K562 (cell line): Measurements from ENCODE around the gene HELT. TPM values are rescaled to one million over a fixed set of nuclear protein-coding genes. Genes with fewer than 3 reads are reported as not detected.

Experiments
- ATAC-seq: fragments of 200-7000 bp; cut with Tn5 transposase; 3 replicates; pipeline ENCODE4 v1.9.1; 2020; ENCODE audit warnings: moderate library complexity
- BruUV-seq: library from RNA; stranded (reverse); fragments of 400-500 nt; replicated peaks from 2 replicates; lab custom pipeline; 2021; lab: Mats Ljungman, UMichigan
- CTCF ChIA-PET: fragments of 300-600 bp; formaldehyde crosslinking; extraction: SDS; loops from one replicate; lab custom pipeline; 2021; ENCODE audit warnings: low intra/inter-chr PET ratio; lab: Yijun Ruan, JAX
- POLR2A ChIA-PET: fragments of 300-600, 350-650 bp; sonication (Branson Sonifier 250); formaldehyde crosslinking; extraction: SDS; loops from one replicate; lab custom pipeline; 2021; ENCODE audit warnings: antibody characterized with exemption, inconsistent platforms; lab: Yijun Ruan, JAX
- DNase-seq, 4 experiments: peaks; one replicate each; pipeline versions ENCODE4 v3.0.0 to v3.0.0-alpha.2; 2011 to 2018; ENCODE audit warnings: low spot score in 3 of 4, mixed read lengths in 3 of 4; ENCODE audit errors: extremely low read depth in 1 of 4
- FAIRE-seq: peaks from 2 replicates; lab custom pipeline; 2011; peaks lifted over from hg19 to GRCh38; lab: Jason Lieb, UNC
- H2AFZ ChIP-seq: 2 replicates; pipeline ENCODE4 v1.6.0; 2011; ENCODE audit warnings: low read depth, low read length, control low read depth, inconsistent platforms
- H3K27ac ChIP-seq: fragments of 200-600 bp; 3 replicates; pipeline ENCODE4 v1.8.0; 2011; ENCODE audit warnings: low read depth, mild to moderate bottlenecking, control low read depth, inconsistent platforms, low read length, moderate library complexity, mixed read lengths; ENCODE audit errors: extremely low read depth
- H3K27me3 ChIP-seq, 2 experiments: fragments of 300-600 bp in 1 of 2; 2 replicates in 1 of 2; 3 replicates in 1 of 2; pipeline versions ENCODE4 v1.6.0 to v1.8.0; 2011; ENCODE audit warnings: inconsistent platforms in 2 of 2, low read length in 2 of 2, mild to moderate bottlenecking in 1 of 2, mixed read lengths in 1 of 2, moderate library complexity in 1 of 2; ENCODE audit not compliant: control insufficient read depth in 2 of 2, insufficient read depth in 2 of 2
- H3K36me3 ChIP-seq: fragments of 300-600 bp; 3 replicates; pipeline ENCODE4 v1.8.0; 2011; ENCODE audit warnings: mild to moderate bottlenecking, low read length, inconsistent platforms; ENCODE audit not compliant: control insufficient read depth, insufficient read depth
- H3K4me1 ChIP-seq, 2 experiments: fragments of 200-600 bp in 1 of 2; replicated peaks in 1 of 2; 2 replicates in 1 of 2; 3 replicates in 1 of 2; pipeline versions ENCODE4 v1.5.1 to v1.8.0; 2011; ENCODE audit warnings: inconsistent platforms in 2 of 2, low read length in 2 of 2, mild to moderate bottlenecking in 1 of 2, mixed read lengths in 1 of 2, moderate library complexity in 1 of 2; ENCODE audit not compliant: control insufficient read depth in 2 of 2, insufficient read depth in 2 of 2
- H3K4me2 ChIP-seq: 2 replicates; pipeline ENCODE4 v1.6.1; 2011; ENCODE audit warnings: low read length, control low read depth, inconsistent platforms, mixed read lengths; ENCODE audit not compliant: insufficient read depth
- H3K4me3 ChIP-seq: fragments of 200-600 bp; sonication (generic), shearing (Covaris generic); 2 replicates; pipeline ENCODE4 v1.5.1; 2016; ENCODE audit warnings: control low read depth, inconsistent platforms
- H3K79me2 ChIP-seq: fragments of 200-600 bp; 3 replicates; pipeline ENCODE4 v1.8.0; 2011; ENCODE audit warnings: low read length, inconsistent platforms; ENCODE audit not compliant: control insufficient read depth, insufficient read depth
- H3K9ac ChIP-seq, 2 experiments: 2 replicates each; pipeline versions ENCODE4 v1.6.0 to v1.6.1; 2011; ENCODE audit warnings: low read depth in 2 of 2, low read length in 2 of 2, control low read depth in 1 of 2, inconsistent platforms in 1 of 2, mild to moderate bottlenecking in 1 of 2, mixed read lengths in 1 of 2; ENCODE audit not compliant: insufficient read depth in 1 of 2
- H3K9me1 ChIP-seq: one replicate; pipeline ENCODE4 v1.6.0; 2011; ENCODE audit warnings: inconsistent platforms, mild to moderate bottlenecking, low read length, moderate library complexity; ENCODE audit not compliant: control insufficient read depth, insufficient read depth
- H3K9me3 ChIP-seq: replicated peaks from 2 replicates; pipeline ENCODE4 v1.5.1; 2011; ENCODE audit warnings: low read depth, low read length, inconsistent platforms; ENCODE audit not compliant: control insufficient read depth, insufficient read depth
- H4K20me1 ChIP-seq: replicated peaks from 2 replicates; pipeline ENCODE4 v1.6.1; 2011; ENCODE audit warnings: low read length, inconsistent platforms, mixed read lengths; ENCODE audit not compliant: control insufficient read depth, insufficient read depth
- CBX1 ChIP-seq: sonication (generic); IDR thresholded peaks from 2 replicates; pipeline ENCODE4 v1.6.1; 2016; ENCODE audit warnings: antibody characterized with exemption, low read depth, mild to moderate bottlenecking
- LCOR ChIP-seq: sonication (generic); formaldehyde crosslinking; IDR thresholded peaks from 2 replicates; pipeline ENCODE4 v1.8.0; 2022; ENCODE audit warnings: mild to moderate bottlenecking, missing genetic modification reagents
- MYC ChIP-seq, 2 experiments: fragments of 250-450 bp in 1 of 2; sonication (Bioruptor Pico) in 1 of 2; IDR thresholded peaks; 2 replicates each; pipeline versions ENCODE4 v1.5.1 to v1.6.1; 2012 to 2021; ENCODE audit warnings: low read depth in 2 of 2, borderline replicate concordance in 1 of 2, improper control_type of control experiment in 1 of 2, low read length in 1 of 2, mild to moderate bottlenecking in 1 of 2, moderate library complexity in 1 of 2
- NCOA6 ChIP-seq: fragments of 450-650 bp; IDR thresholded peaks from 2 replicates; pipeline ENCODE4 v1.6.1; 2017; ENCODE audit warnings: mild to moderate bottlenecking
- NFIC ChIP-seq: fragments of 450-650 bp; IDR thresholded peaks from 2 replicates; pipeline ENCODE4 v1.6.1; 2017; ENCODE audit warnings: mild to moderate bottlenecking, inconsistent platforms
- SIN3B ChIP-seq: fragments of 450-650 bp; IDR thresholded peaks from 2 replicates; pipeline ENCODE4 v1.6.1; 2017; ENCODE audit warnings: low read depth, mild to moderate bottlenecking, moderate library complexity
- ZBED1 ChIP-seq: IDR thresholded peaks from 2 replicates; pipeline ENCODE4 v1.6.1; 2014
- WGBS: fragments of 100-300 bp; shearing (Covaris generic); methylation state at CpG from one replicate; pipeline ENCODE4 v1.1.6; 2016; ENCODE audit warnings: low coverage, mixed read lengths; ENCODE audit not compliant: insufficient coverage; ENCODE audit errors: missing lambda C conversion rate; 5-methylcytosine and 5-hydroxymethylcytosine counted together
- in situ Hi-C: fragments of 300-500 bp; cut with MboI; formaldehyde crosslinking; loops from 4 replicates; pipeline ENCODE4 v1.15.0; 2018; ENCODE audit warnings: inconsistent platforms, mixed read lengths
- intact Hi-C: fragments of 100-400 bp; cut with micrococcal nuclease; formaldehyde crosslinking; loops from 2 replicates; pipeline ENCODE4 v1.14.2; 2022
- polyA plus RNA-seq, 8 experiments: library from polyadenylated mRNA; depleted of rRNA in 4 of 8; stranded (reverse) in 5 of 8; unstranded in 3 of 8; fragments of >200 nt; fragmentation: Nextera tagmentation in 2 of 8; fragmentation: Illumina TruSeq in 1 of 8; extraction: Ambion mirVana in 2 of 8; extraction: Trizol in 1 of 8; gene quantifications; 2 replicates each; pipeline versions ENCODE4 v1.2.1 to v1.2.3, GENCODE V29; 2011 to 2014; ENCODE audit warnings: inconsistent platforms in 1 of 8, missing spikeins in 1 of 8
- total RNA-seq, 7 experiments: library from RNA; depleted of rRNA in 6 of 7; stranded (reverse); fragments of >200 nt in 6 of 7; fragmentation: Illumina TruSeq in 2 of 7; extraction: Trizol in 2 of 7; gene quantifications; 2 replicates each; pipeline versions ENCODE4 v1.2.1 to v1.2.3, GENCODE V29; 2011 to 2021; ENCODE audit warnings: low replicate concordance in 1 of 7

HELT gene
- total and polyA plus RNA-seq, 9 of the 15 experiments (the other 6 are each of a cell fraction or from before 2014, with no cell fraction given), result not detected

DNA sequence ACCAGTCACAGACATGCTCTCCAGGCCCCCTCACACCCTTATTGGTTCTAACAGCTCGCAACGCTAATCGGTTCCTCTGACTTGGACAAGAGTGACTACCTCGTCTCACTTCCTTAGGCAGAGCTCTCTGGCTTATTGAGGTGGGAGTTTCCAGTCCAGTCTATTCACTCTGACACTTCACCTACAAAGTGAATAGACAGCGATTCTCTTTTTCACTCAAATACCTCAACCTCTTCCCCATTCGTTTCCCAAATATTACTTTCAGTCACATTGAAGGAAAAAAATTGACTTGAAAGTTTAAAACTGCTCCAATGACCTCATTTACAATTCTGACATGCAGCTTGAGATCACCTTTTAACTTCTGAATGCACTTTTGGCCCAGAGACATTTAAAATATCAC is 17.7 kb downstream of the HELT start:
- Histone ChIP-seq H3K9me1 (no peaks in the 10 kb centered on the region), H3K4me1 (no peaks in the 10 kb centered on the region; a peak in 1 of 5 replicates), H3K4me3 (no peak overlapping the region), H2AFZ (no peak overlapping the region), H3K4me2 (no peak overlapping the region), H3K79me2 (no peaks in the 10 kb centered on the region), H3K9ac (no peak overlapping the region), H3K27ac (no peak overlapping the region), H3K27me3 (peaks cover 14 to 25% of the 10 kb centered on the region in 2 experiments; a peak in 4 of 5 replicates), H4K20me1 (no peaks in the 10 kb centered on the region), H3K9me3 (no peaks in the 10 kb centered on the region), H3K36me3 (no peaks in the 10 kb centered on the region)
- TF ChIP-seq CBX1 (no peak), NFIC (no peak), ZBED1 (no peak), LCOR (CRISPR knock-in tag) (no peak), NCOA6 (no peak), SIN3B (no peak), MYC (IDR thresholded peaks at IDR 0.05; ENCODE audit: low read depth, low read length) (no peak), MYC (CRISPR knock-in tag; IDR thresholded peaks at IDR 0.05; ENCODE audit: borderline replicate concordance, low read depth) (no peak)
- BruUV-seq, result no TSS peak
- FAIRE-seq (no peak), ATAC-seq (peak; percentile 10; the same call in 1 of the 3 replicates), DNase-seq (no peak)
- ChIA-PET CTCF (no interaction called here), POLR2A (interaction anchor here (0.5 kb wide), 1 partner anchor 345 kb away, joined by 8 read pairs; no protein-coding TSS in a partner anchor)
- in situ Hi-C loops (loop anchor here (5.0 to 25.0 kb wide), 2 partner anchors 101 to 1001 kb away; no protein-coding TSS in a partner anchor), intact Hi-C loops (no loop called here)
- WGBS, result 4% methylated on average over 6 of the region's 6 CpGs
